NOMO-1 treated with dmso at 0.1 percent for 144 hours (cell line): Measurements from ENCODE around the gene CST6.
"Not testable (repeated sequence)": the region's sequence is repeated elsewhere in the genome, so short reads cannot be mapped to it uniquely, and the experiment has no call there.

Experiments used
- DNase-seq: peaks from one replicate; lab custom pipeline; 2025; ENCODE audit not compliant: unreplicated experiment; lab: John Stamatoyannopoulos, UW

Gene CST6

GRCh38 chr11:66014804-66015453, 3.1 kb downstream of the CST6 start:
- DNase-seq, result no peak

- no peak for DNase-seq
Observed at GRCh38 chr11:66015454-66015881, 3.7 kb downstream of the CST6 start.

GRCh38 chr11:66015936-66016792, 4.4 kb downstream of the CST6 start:
- DNase-seq, result no peak

- no peak for DNase-seq
Observed at GRCh38 chr11:66016793-66017177, 5.0 kb downstream of the CST6 start.

GRCh38 chr11:66017321-66017720, 5.5 kb downstream of the CST6 start:
- no peak for DNase-seq

- no peak for DNase-seq
Observed at GRCh38 chr11:66020212-66020611, 8.4 kb downstream of the CST6 start.

GRCh38 chr11:66020618-66021357, 9.0 kb downstream of the CST6 start:
- peak; percentile 68 for DNase-seq

- DNase-seq, result peak; percentile 41
Observed at GRCh38 chr11:66022401-66023185, 10.8 kb downstream of the CST6 start.

- not testable (repeated sequence) for DNase-seq
Observed at GRCh38 chr11:66023186-66023440, 11.3 kb downstream of the CST6 start.

GRCh38 chr11:66026017-66026529, 14.3 kb downstream of the CST6 start, which contains the start of gene CATSPER1:
TSS of gene CATSPER1 (minus strand) at chr11:66026479. CDS start at chr11:66026379, 100 bp downstream.
- no peak for DNase-seq

- no peak for DNase-seq
Observed at GRCh38 chr11:66032957-66033735, 21.3 kb downstream of the CST6 start.

GRCh38 chr11:66035653-66036333, 24.0 kb downstream of the CST6 start:
- DNase-seq, result no peak

GRCh38 chr11:66036334-66036710, 24.5 kb downstream of the CST6 start:
- no peak for DNase-seq

- no peak for DNase-seq
Observed at GRCh38 chr11:66037327-66037726, 25.5 kb downstream of the CST6 start.

GRCh38 chr11:66039765-66040164, 28.0 kb downstream of the CST6 start:
- no peak for DNase-seq

GRCh38 chr11:66042227-66042995, 30.6 kb downstream of the CST6 start:
- DNase-seq, result no peak

- DNase-seq, result no peak
Observed at GRCh38 chr11:66042996-66043906, 31.4 kb downstream of the CST6 start.

- DNase-seq, result no peak
Observed at GRCh38 chr11:66044757-66045156, 32.9 kb downstream of the CST6 start.
